HEK293 (cell line): ENCODE data around the gene OTUB1.
"Not testable (repeated sequence)": the region's sequence is repeated elsewhere in the genome, so short reads cannot be mapped to it uniquely, and the experiment has no call there.

Experiments used
- CTCF ChIA-PET: fragments of 350-600 bp; formaldehyde crosslinking; extraction: SDS; loops from one replicate; lab custom pipeline; 2021; ENCODE audit warnings: antibody characterized with exemption; lab: Yijun Ruan, JAX
- POLR2A ChIA-PET: fragments of 300-600 bp; formaldehyde crosslinking; extraction: SDS; loops from one replicate; lab custom pipeline; 2020; ENCODE audit warnings: antibody characterized with exemption, inconsistent platforms; lab: Yijun Ruan, JAX
- H3K27ac ChIP-seq: fragments of 200-500 bp; sonication (Bioruptor generic); 2 replicates; pipeline ENCODE4 v1.5.1; 2014; ENCODE audit warnings: low read depth, low read length, control low read depth, inconsistent platforms; ENCODE audit errors: extremely low read depth
- H3K36me3 ChIP-seq, 2 experiments: fragments of 200-500 bp in 1 of 2; sonication (Bioruptor generic) in 1 of 2; 1 replicate in 1 of 2; 2 replicates in 1 of 2; pipeline ENCODE4 v1.5.1; 2014 to 2017; ENCODE audit warnings: inconsistent platforms in 2 of 2, low read length in 2 of 2; ENCODE audit not compliant: control insufficient read depth in 2 of 2, insufficient read depth in 1 of 2
- H3K4me1 ChIP-seq: fragments of 200-500 bp; sonication (Bioruptor generic); 2 replicates; pipeline ENCODE4 v1.5.1; 2014; ENCODE audit warnings: mild to moderate bottlenecking, low read length, inconsistent platforms; ENCODE audit not compliant: control insufficient read depth, insufficient read depth
- H3K4me3 ChIP-seq: 2 replicates; pipeline ENCODE4 v1.5.1; 2011; ENCODE audit warnings: low read depth, mild to moderate bottlenecking, control low read depth, low read length, moderate library complexity
- H3K9me3 ChIP-seq: fragments of 200-500 bp; sonication (Bioruptor generic); 2 replicates; pipeline ENCODE4 v1.5.1; 2014; ENCODE audit warnings: low read depth, low read length, inconsistent platforms; ENCODE audit not compliant: control insufficient read depth, insufficient read depth
- GLIS1 ChIP-seq: fragments of 450-650 bp; formaldehyde crosslinking; IDR thresholded peaks from 2 replicates; pipeline ENCODE4 v1.5.1; 2016; ENCODE audit warnings: missing biosample characterization, missing genetic modification characterization
- ZNF768 ChIP-seq: fragments of 450-650 bp; formaldehyde crosslinking; IDR thresholded peaks from 2 replicates; pipeline ENCODE4 v1.5.1; 2018; ENCODE audit warnings: missing biosample characterization, mild to moderate bottlenecking, missing genetic modification characterization

OTUB1 gene

DNA sequence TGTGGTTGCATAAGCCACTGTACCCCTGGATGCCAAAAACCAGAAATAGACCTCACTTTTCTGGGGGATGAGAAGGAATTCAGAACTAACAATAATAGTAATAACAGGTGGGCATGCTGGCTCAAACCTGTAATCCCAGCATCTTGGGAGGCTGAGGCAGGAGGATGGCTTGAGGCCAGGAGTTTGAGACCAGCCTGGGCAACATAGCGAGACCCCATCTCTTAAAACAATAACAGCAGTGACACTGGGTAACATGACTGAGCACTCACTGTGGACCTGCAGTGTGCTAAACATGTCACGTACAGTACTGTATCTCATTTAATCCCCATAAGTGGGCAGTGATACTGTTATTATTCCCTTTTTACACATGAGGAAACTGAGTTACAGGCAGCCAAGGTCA lies 59.5 kb downstream of the OTUB1 start (continued):
- TF ChIP-seq GLIS1: no peak

DNA sequence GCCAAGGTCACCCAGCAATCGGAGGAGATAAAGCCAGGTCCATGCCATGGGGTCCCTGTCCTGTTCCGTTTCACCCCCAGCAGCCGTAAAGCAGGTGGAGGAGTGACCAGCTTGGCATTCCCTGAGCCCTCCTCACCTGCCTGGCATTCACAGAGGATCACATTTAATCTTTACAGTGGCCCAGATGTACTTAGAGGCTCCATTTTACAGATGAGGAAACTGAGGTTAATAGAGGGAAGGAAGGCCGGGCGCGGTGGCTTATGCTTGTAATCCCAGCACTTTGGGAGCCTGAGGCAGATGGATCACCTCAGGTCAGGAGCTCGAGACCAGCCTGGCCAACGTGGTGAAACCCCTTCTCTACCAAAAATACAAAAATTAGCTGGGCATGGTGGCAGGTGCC lies 61.1 kb downstream of the OTUB1 start:
- 0 out of 2 replicates have a peak, but pooled peaks have one; percentile 14 for TF ChIP-seq ZNF768 (tag by site-specific recombination)
- TF ChIP-seq, all 188 proteins: peak for 1; not testable (repeated sequence) for 187
- POLR2A ChIA-PET, H3K9me3 ChIP-seq, H3K27ac ChIP-seq, H3K4me3 ChIP-seq, CTCF ChIA-PET, H3K36me3 ChIP-seq, H3K4me1 ChIP-seq: not testable (repeated sequence)
